ENCODE measurements around the gene PATJ. TPM values are rescaled to one million over a fixed set of nuclear protein-coding genes. Genes with fewer than 3 reads are reported as not detected.
"Not testable (repeated sequence)": the region's sequence is repeated elsewhere in the genome, so short reads cannot be mapped to it uniquely, and the experiment has no call there.

PATJ gene
- total RNA-seq, 1 donor from 2014 or later = 5.7 TPM

GRCh38 chr1:61952675-61953074 is 210.4 kb downstream of the PATJ start:
- no peaks in the 10 kb centered on the region for H3K9me3 ChIP-seq (ENCODE audit: control insufficient read depth in 3 of 3, low read length in 3 of 3)
- peak overlapping the region; percentile 7 to 61 (median 23) for H3K4me3 ChIP-seq (ENCODE audit: low read length in 3 of 3)
- peak overlapping the region; percentile 62 for H3K27ac ChIP-seq (ENCODE audit: low read depth, low read length)
- no peaks in the 10 kb centered on the region for H3K27me3 ChIP-seq (ENCODE audit: control insufficient read depth in 3 of 3, insufficient read depth in 3 of 3, low read length in 3 of 3)
- peaks cover 8 to 11% (median 8%) of the 10 kb centered on the region in 3 donors for H3K4me1 ChIP-seq (ENCODE audit: control insufficient read depth in 3 of 3, insufficient read depth in 3 of 3, low read length in 3 of 3)
- no peaks in the 10 kb centered on the region for H3K36me3 ChIP-seq (ENCODE audit: control insufficient read depth in 3 of 3, insufficient read depth in 3 of 3, low read length in 3 of 3)
- peak overlapping the region; percentile 28 to 69 (median 48) for H3K9ac ChIP-seq (ENCODE audit: low read depth in 1 of 3, low read length in 3 of 3)

- Histone ChIP-seq H3K27me3 (ENCODE audit: control insufficient read depth in 3 of 3, insufficient read depth in 3 of 3, low read length in 3 of 3) (no peaks in the 10 kb centered on the region), H3K4me1 (ENCODE audit: control insufficient read depth in 3 of 3, insufficient read depth in 3 of 3, low read length in 3 of 3) (peaks cover 8 to 11% (median 8%) of the 10 kb centered on the region in 3 donors), H3K9me3 (ENCODE audit: control insufficient read depth in 3 of 3, low read length in 3 of 3) (no peaks in the 10 kb centered on the region), H3K27ac (ENCODE audit: low read depth, low read length) (no peak overlapping the region), H3K4me3 (ENCODE audit: low read length in 3 of 3) (peak overlapping the region in 2 of 3 donors; percentile 23 to 61), H3K36me3 (ENCODE audit: control insufficient read depth in 3 of 3, insufficient read depth in 3 of 3, low read length in 3 of 3) (no peaks in the 10 kb centered on the region), H3K9ac (ENCODE audit: low read depth in 1 of 3, low read length in 3 of 3) (peak overlapping the region in 1 of 3 donors; percentile 28)
Measured at GRCh38 chr1:61953076-61953789, 211.0 kb downstream of the PATJ start.

GRCh38 chr1:61953790-61954150 is 211.5 kb downstream of the PATJ start:
- Histone ChIP-seq H3K9me3 (ENCODE audit: control insufficient read depth in 3 of 3, low read length in 3 of 3) (no peaks in the 10 kb centered on the region), H3K4me1 (ENCODE audit: control insufficient read depth in 3 of 3, insufficient read depth in 3 of 3, low read length in 3 of 3) (peaks cover 8 to 11% (median 8%) of the 10 kb centered on the region in 3 donors), H3K4me3 (ENCODE audit: low read length in 3 of 3) (no peak overlapping the region), H3K36me3 (ENCODE audit: control insufficient read depth in 3 of 3, insufficient read depth in 3 of 3, low read length in 3 of 3) (no peaks in the 10 kb centered on the region), H3K27ac (ENCODE audit: low read depth, low read length) (no peak overlapping the region), H3K27me3 (ENCODE audit: control insufficient read depth in 3 of 3, insufficient read depth in 3 of 3, low read length in 3 of 3) (no peaks in the 10 kb centered on the region), H3K9ac (ENCODE audit: low read depth in 1 of 3, low read length in 3 of 3) (no peak overlapping the region)

- no peaks in the 10 kb centered on the region for H3K9me3 ChIP-seq (ENCODE audit: control insufficient read depth in 3 of 3, low read length in 3 of 3)
- H3K27ac ChIP-seq (ENCODE audit: low read depth, low read length) = no peak overlapping the region
- H3K27me3 ChIP-seq (ENCODE audit: control insufficient read depth in 3 of 3, insufficient read depth in 3 of 3, low read length in 3 of 3) = no peaks in the 10 kb centered on the region
- no peak overlapping the region for H3K4me3 ChIP-seq (ENCODE audit: low read length in 3 of 3)
- no peak overlapping the region for H3K9ac ChIP-seq (ENCODE audit: low read depth in 1 of 3, low read length in 3 of 3)
- no peaks in the 10 kb centered on the region for H3K36me3 ChIP-seq (ENCODE audit: control insufficient read depth in 3 of 3, insufficient read depth in 3 of 3, low read length in 3 of 3)
- peaks cover 8 to 11% (median 8%) of the 10 kb centered on the region in 3 donors for H3K4me1 ChIP-seq (ENCODE audit: control insufficient read depth in 3 of 3, insufficient read depth in 3 of 3, low read length in 3 of 3)
Measured at GRCh38 chr1:61955261-61955660, 213.0 kb downstream of the PATJ start.

- no peaks in the 10 kb centered on the region for H3K9me3 ChIP-seq (ENCODE audit: control insufficient read depth in 3 of 3, low read length in 3 of 3)
- H3K4me1 ChIP-seq (ENCODE audit: control insufficient read depth in 3 of 3, insufficient read depth in 3 of 3, low read length in 3 of 3) = peaks cover 8 to 11% (median 8%) of the 10 kb centered on the region in 3 donors
- no peak overlapping the region for H3K9ac ChIP-seq (ENCODE audit: low read depth in 1 of 3, low read length in 3 of 3)
- no peaks in the 10 kb centered on the region for H3K36me3 ChIP-seq (ENCODE audit: control insufficient read depth in 3 of 3, insufficient read depth in 3 of 3, low read length in 3 of 3)
- H3K27me3 ChIP-seq (ENCODE audit: control insufficient read depth in 3 of 3, insufficient read depth in 3 of 3, low read length in 3 of 3) = no peaks in the 10 kb centered on the region
- no peak overlapping the region for H3K27ac ChIP-seq (ENCODE audit: low read depth, low read length)
- no peak overlapping the region for H3K4me3 ChIP-seq (ENCODE audit: low read length in 3 of 3)
Measured at GRCh38 chr1:61956016-61956645, 213.9 kb downstream of the PATJ start.

- Histone ChIP-seq H3K27me3 (ENCODE audit: control insufficient read depth in 3 of 3, insufficient read depth in 3 of 3, low read length in 3 of 3) (no peaks in the 10 kb centered on the region), H3K27ac (ENCODE audit: low read depth, low read length) (no peak overlapping the region), H3K4me1 (ENCODE audit: control insufficient read depth in 3 of 3, insufficient read depth in 3 of 3, low read length in 3 of 3) (peaks cover 5 to 11% (median 7%) of the 10 kb centered on the region in 3 donors), H3K36me3 (ENCODE audit: control insufficient read depth in 3 of 3, insufficient read depth in 3 of 3, low read length in 3 of 3) (no peaks in the 10 kb centered on the region), H3K9me3 (ENCODE audit: control insufficient read depth in 3 of 3, low read length in 3 of 3) (no peaks in the 10 kb centered on the region), H3K9ac (ENCODE audit: low read depth in 1 of 3, low read length in 3 of 3) (no peak overlapping the region), H3K4me3 (ENCODE audit: low read length in 3 of 3) (no peak overlapping the region)
Measured at GRCh38 chr1:61956784-61957183, 214.5 kb downstream of the PATJ start.

GRCh38 chr1:61961009-61961408 is 218.7 kb downstream of the PATJ start:
- no peaks in the 10 kb centered on the region for H3K9me3 ChIP-seq (ENCODE audit: control insufficient read depth in 3 of 3, low read length in 3 of 3)
- H3K27me3 ChIP-seq (ENCODE audit: control insufficient read depth in 3 of 3, insufficient read depth in 3 of 3, low read length in 3 of 3) = no peaks in the 10 kb centered on the region
- no peak overlapping the region for H3K27ac ChIP-seq (ENCODE audit: low read depth, low read length)
- H3K9ac ChIP-seq (ENCODE audit: low read depth in 1 of 3, low read length in 3 of 3) = no peak overlapping the region
- no peaks in the 10 kb centered on the region for H3K36me3 ChIP-seq (ENCODE audit: control insufficient read depth in 3 of 3, insufficient read depth in 3 of 3, low read length in 3 of 3)
- peaks cover 0 to 2% (median 0%) of the 10 kb centered on the region in 3 donors for H3K4me1 ChIP-seq (ENCODE audit: control insufficient read depth in 3 of 3, insufficient read depth in 3 of 3, low read length in 3 of 3)
- no peak overlapping the region for H3K4me3 ChIP-seq (ENCODE audit: low read length in 3 of 3)

GRCh38 chr1:61962631-61963030 is 220.4 kb downstream of the PATJ start:
- H3K9ac ChIP-seq (ENCODE audit: low read depth in 1 of 3, low read length in 3 of 3) = no peak overlapping the region
- no peak overlapping the region for H3K4me3 ChIP-seq (ENCODE audit: low read length in 3 of 3)
- no peaks in the 10 kb centered on the region for H3K36me3 ChIP-seq (ENCODE audit: control insufficient read depth in 3 of 3, insufficient read depth in 3 of 3, low read length in 3 of 3)
- H3K27me3 ChIP-seq (ENCODE audit: control insufficient read depth in 3 of 3, insufficient read depth in 3 of 3, low read length in 3 of 3) = no peaks in the 10 kb centered on the region
- no peaks in the 10 kb centered on the region for H3K4me1 ChIP-seq (ENCODE audit: control insufficient read depth in 3 of 3, insufficient read depth in 3 of 3, low read length in 3 of 3)
- H3K9me3 ChIP-seq (ENCODE audit: control insufficient read depth in 3 of 3, low read length in 3 of 3) = no peaks in the 10 kb centered on the region
- no peak overlapping the region for H3K27ac ChIP-seq (ENCODE audit: low read depth, low read length)

GRCh38 chr1:61966450-61967225 is 224.4 kb downstream of the PATJ start:
- not testable (repeated sequence) for H3K4me1 ChIP-seq (ENCODE audit: control insufficient read depth in 3 of 3, insufficient read depth in 3 of 3, low read length in 3 of 3); H3K27ac ChIP-seq (ENCODE audit: low read depth, low read length); H3K36me3 ChIP-seq (ENCODE audit: control insufficient read depth in 3 of 3, insufficient read depth in 3 of 3, low read length in 3 of 3)

GRCh38 chr1:61967750-61968149 is 225.5 kb downstream of the PATJ start:
- no peak overlapping the region for H3K4me3 ChIP-seq (ENCODE audit: low read length in 3 of 3)
- H3K27me3 ChIP-seq (ENCODE audit: control insufficient read depth in 3 of 3, insufficient read depth in 3 of 3, low read length in 3 of 3) = no peaks in the 10 kb centered on the region
- no peaks in the 10 kb centered on the region for H3K36me3 ChIP-seq (ENCODE audit: control insufficient read depth in 3 of 3, insufficient read depth in 3 of 3, low read length in 3 of 3)
- H3K4me1 ChIP-seq (ENCODE audit: control insufficient read depth in 3 of 3, insufficient read depth in 3 of 3, low read length in 3 of 3) = no peaks in the 10 kb centered on the region
- H3K9me3 ChIP-seq (ENCODE audit: control insufficient read depth in 3 of 3, low read length in 3 of 3) = no peaks in the 10 kb centered on the region
- no peak overlapping the region for H3K27ac ChIP-seq (ENCODE audit: low read depth, low read length)
- H3K9ac ChIP-seq (ENCODE audit: low read depth in 1 of 3, low read length in 3 of 3) = no peak overlapping the region

More at GRCh38 chr1:61966450-61967225, 224.4 kb downstream of the PATJ start:
- H3K27me3 ChIP-seq (ENCODE audit: control insufficient read depth in 3 of 3, insufficient read depth in 3 of 3, low read length in 3 of 3); H3K9ac ChIP-seq (ENCODE audit: low read depth in 1 of 3, low read length in 3 of 3); H3K4me3 ChIP-seq (ENCODE audit: low read length in 3 of 3); H3K9me3 ChIP-seq (ENCODE audit: control insufficient read depth in 3 of 3, low read length in 3 of 3): not testable (repeated sequence)

Measured in skeletal muscle tissue (tissue), 4 donors.